Ovary (tissue), 3 donors: Measurements from ENCODE around the gene SOX6.

ENCODE experiments used
- CTCF ChIP-seq, 3 donors: fragments of 450-650 bp in 2 of 3; fragments of 200-600 bp in 1 of 3; IDR thresholded peaks; one replicate each; pipeline versions ENCODE4 v1.5.1 to v1.8.0; 2016 to 2022; ENCODE audit warnings: antibody characterized with exemption in 3 of 3, mild to moderate bottlenecking in 1 of 3
- POLR2A ChIP-seq: fragments of 450-650 bp; IDR thresholded peaks from one replicate; pipeline ENCODE4 v1.6.1; 2017; ENCODE audit warnings: antibody characterized with exemption, mild to moderate bottlenecking, moderate library complexity
- donor health status: DM: no; HTN: no; CAD: no.

GRCh38 chr11:16028419-16028818 is 327.9 kb downstream of the SOX6 start:
- no peak for TF ChIP-seq CTCF (IDR thresholded peaks at IDR 0.05)
- TF ChIP-seq POLR2A = no peak
